B cell (primary cell): ENCODE data around the gene DPEP2NB. TPM values are rescaled to one million over a fixed set of nuclear protein-coding genes. Genes with fewer than 3 reads are reported as not detected.

ENCODE experiments used
- ATAC-seq: fragments of 200-7000 bp; cut with Tn5 transposase; one replicate; pipeline ENCODE4 v1.10.0; 2021; ENCODE audit warnings: low read depth, mild to moderate bottlenecking, moderate number of reproducible peaks, moderate library complexity
- CTCF ChIA-PET: fragments of 350-600 bp; sonication (Branson Sonifier 250); formaldehyde crosslinking; loops from one replicate; lab custom pipeline; 2021; ENCODE audit warnings: antibody characterized with exemption, inconsistent platforms; lab: Charles Lee
- POLR2A ChIA-PET: fragments of 350-600 bp; sonication (Branson Sonifier 250); formaldehyde crosslinking; loops from one replicate; lab custom pipeline; 2021; ENCODE audit warnings: antibody characterized with exemption; lab: Charles Lee
- DNase-seq: peaks from one replicate; pipeline ENCODE4 v3.0.0; 2013
- H2AFZ ChIP-seq: 2 replicates; pipeline ENCODE4 v1.6.1; 2012; ENCODE audit warnings: mild to moderate bottlenecking, low read depth, low read length; ENCODE audit not compliant: insufficient read depth, poor library complexity, severe bottlenecking
- H3K27ac ChIP-seq, 2 donors: 1 replicate in 1 of 2; 2 replicates in 1 of 2; pipeline ENCODE4 v1.5.1; 2012 to 2013; ENCODE audit warnings: low read length in 2 of 2, mild to moderate bottlenecking in 2 of 2, moderate library complexity in 1 of 2
- H3K27me3 ChIP-seq, 4 experiments: fragments of 200-600 bp in 1 of 4; sonication (generic) in 1 of 4; replicated peaks in 1 of 4; 1 replicate in 2 of 4; 2 replicates in 2 of 4; pipeline versions ENCODE4 v1.6.1 to v1.7.0; 2013 to 2016; ENCODE audit warnings: low read length in 3 of 4, mild to moderate bottlenecking in 2 of 4, mixed read lengths in 1 of 4, moderate library complexity in 1 of 4; ENCODE audit not compliant: insufficient read depth in 4 of 4, control insufficient read depth in 3 of 4; ENCODE audit errors: control extremely low read depth in 1 of 4
- H3K36me3 ChIP-seq, 2 experiments: replicated peaks in 1 of 2; 1 replicate in 1 of 2; 2 replicates in 1 of 2; pipeline versions ENCODE4 v1.6.1 to v1.7.1; 2013; ENCODE audit warnings: low read length in 1 of 2; ENCODE audit not compliant: insufficient read depth in 2 of 2, control insufficient read depth in 1 of 2; ENCODE audit errors: control extremely low read depth in 1 of 2, extremely low read depth in 1 of 2
- H3K4me1 ChIP-seq, 2 donors: fragments of 200-600 bp in 1 of 2; sonication (generic) in 1 of 2; 1 replicate in 1 of 2; 2 replicates in 1 of 2; pipeline versions ENCODE4 v1.5.1 to v1.6.1; 2013 to 2017; ENCODE audit warnings: low read length in 2 of 2; ENCODE audit not compliant: control insufficient read depth in 2 of 2, insufficient read depth in 2 of 2
- H3K4me2 ChIP-seq: replicated peaks from 2 replicates; pipeline ENCODE3; 2012; ENCODE audit warnings: mild to moderate bottlenecking, low read depth, low read length; ENCODE audit not compliant: poor library complexity, severe bottlenecking
- H3K4me3 ChIP-seq, 5 experiments: fragments of 200-600 bp in 1 of 5; sonication (generic) in 1 of 5; 1 replicate in 3 of 5; 2 replicates in 2 of 5; pipeline versions ENCODE4 v1.5.1 to v1.7.0; 2011 to 2016; ENCODE audit warnings: low read length in 4 of 5, mild to moderate bottlenecking in 4 of 5, low read depth in 2 of 5, control low read depth in 1 of 5, moderate library complexity in 1 of 5; ENCODE audit not compliant: insufficient read depth in 1 of 5; ENCODE audit errors: control extremely low read depth in 1 of 5, extremely low read depth in 1 of 5
- H3K79me2 ChIP-seq: fragments of 200-600 bp; sonication (generic); one replicate; pipeline ENCODE4 v1.6.0; 2016; ENCODE audit warnings: low read length; ENCODE audit not compliant: control insufficient read depth, insufficient read depth
- H3K9ac ChIP-seq: fragments of 200-600 bp; sonication (generic); 2 replicates; pipeline ENCODE4 v1.6.1; 2017; ENCODE audit warnings: mild to moderate bottlenecking, low read length, moderate library complexity
- H3K9me3 ChIP-seq, 3 donors: one replicate each; pipeline versions ENCODE4 v1.6.1 to v1.7.1; 2013; ENCODE audit warnings: low read length in 2 of 3; ENCODE audit not compliant: control insufficient read depth in 2 of 3, insufficient read depth in 1 of 3; ENCODE audit errors: control extremely low read depth in 1 of 3
- H4K20me1 ChIP-seq: 2 replicates; pipeline ENCODE4 v1.6.0; 2012; ENCODE audit warnings: mild to moderate bottlenecking, low read length; ENCODE audit not compliant: insufficient read depth, control insufficient read depth, poor library complexity, severe bottlenecking
- H3K27ac Mint-ChIP-seq: one replicate; pipeline ENCODE4 v1.8.0; 2021; ENCODE audit warnings: mixed read lengths
- H3K27me3 Mint-ChIP-seq: one replicate; pipeline ENCODE4 v1.8.0; 2021; ENCODE audit warnings: mixed read lengths
- H3K4me1 Mint-ChIP-seq: one replicate; pipeline ENCODE4 v1.8.0; 2021; ENCODE audit warnings: mixed read lengths
- H3K4me3 Mint-ChIP-seq: one replicate; pipeline ENCODE4 v1.8.0; 2021; ENCODE audit warnings: mixed read lengths
- H3K9me3 Mint-ChIP-seq: one replicate; pipeline ENCODE4 v1.8.0; 2022; ENCODE audit warnings: mixed read lengths; ENCODE audit not compliant: insufficient read depth
- CTCF ChIP-seq: fragments of 200-600 bp; IDR thresholded peaks from one replicate; pipeline ENCODE4 v1.8.0; 2022; ENCODE audit warnings: antibody characterized with exemption, mild to moderate bottlenecking
- EZH2 ChIP-seq: IDR thresholded peaks from 2 replicates; pipeline ENCODE4 v1.6.1; 2012; ENCODE audit warnings: borderline replicate concordance, low read depth, mild to moderate bottlenecking, moderate library complexity, low read length; ENCODE audit not compliant: insufficient read depth, poor library complexity, severe bottlenecking
- WGBS: methylation state at CpG from one replicate; pipeline ENCODE4 v1.1.5; 2013; ENCODE audit warnings: missing lambda C conversion rate; ENCODE audit not compliant: insufficient coverage; 5-methylcytosine and 5-hydroxymethylcytosine counted together
- intact Hi-C: fragments of 100-400 bp; cut with micrococcal nuclease; formaldehyde crosslinking; loops from one replicate; pipeline ENCODE4 v1.10.0; 2022
- polyA plus RNA-seq: library from polyadenylated mRNA; depleted of rRNA; stranded (reverse); fragments of >200 nt; gene quantifications from 2 replicates; pipeline ENCODE4 v1.2.3, GENCODE V29; 2012
- total RNA-seq, 2 donors: library from RNA; stranded (reverse); fragments of 120-200 nt in 1 of 2; gene quantifications; 1 replicate in 1 of 2; 2 replicates in 1 of 2; pipeline versions ENCODE4 v1.2.3 to v1.2.4, GENCODE V29; 2013 to 2022

DPEP2NB gene
- total and polyA plus RNA-seq, 2 donors (not counting 1 experiment from before 2014, with no cell fraction given) = not detected

GRCh38 chr16:67967958-67968399 lies 47.7 kb downstream of the DPEP2NB start:
- ChIA-PET POLR2A (interaction anchor here (0.8 to 1.9 kb wide), 3 partner anchors 16 to 38 kb away, joined by 3 to 8 read pairs (median 5); partner anchors contain the start of gene PSMB10), CTCF (interaction anchor here (0.6 to 3.2 kb wide), 3 partner anchors 31 to 175 kb away, joined by 3 to 11 read pairs (median 9); partner anchors contain the start of gene PSMB10)
- Histone ChIP-seq H3K4me2 (peak overlapping the region; percentile 100), H3K79me2 (peaks cover 19% of the 10 kb centered on the region), H3K27me3 (no peaks in the 10 kb centered on the region), H3K9ac (peak overlapping the region; percentile 82), H3K9me3 (no peaks in the 10 kb centered on the region), H3K4me1 (peaks cover 10 to 19% of the 10 kb centered on the region in 2 donors), H3K4me3 (peak overlapping the region; percentile 22 to 95 (median 80)), H3K27ac (peak overlapping the region in 1 of 2 donors; percentile 63), H4K20me1 (peaks cover 8% of the 10 kb centered on the region), H3K36me3 (peaks cover 0 to 3% of the 10 kb centered on the region in 2 experiments), H2AFZ (peak overlapping the region; percentile 80)
- intact Hi-C loops = loop anchor here (1.0 to 10.0 kb wide), 4 partner anchors 25 to 257 kb away; no protein-coding TSS in a partner anchor
- peak overlapping the region; percentile 88 for H3K4me3 Mint-ChIP-seq
- DNase-seq (peak; percentile 58), ATAC-seq (peak; percentile 7)
- H3K27ac Mint-ChIP-seq = peak overlapping the region; percentile 91
- peaks cover 20% of the 10 kb centered on the region for H3K4me1 Mint-ChIP-seq
- TF ChIP-seq CTCF = no peak
- no peak for TF ChIP-seq EZH2
- WGBS = under 1% methylated on average over 45 of the region's 45 CpGs
- H3K27me3 Mint-ChIP-seq = no peaks in the 10 kb centered on the region
- no peaks in the 10 kb centered on the region for H3K9me3 Mint-ChIP-seq
